H7 (cell line): ENCODE measurements around the gene NOS2. TPM values are rescaled to one million over a fixed set of nuclear protein-coding genes. Genes with fewer than 3 reads are reported as not detected.

Experiments
- DNase-seq: peaks from one replicate; pipeline ENCODE4 v3.0.0; 2012
- H3K27me3 ChIP-seq: 2 replicates; pipeline ENCODE4 v1.6.0; 2011; ENCODE audit warnings: mild to moderate bottlenecking, low read length; ENCODE audit not compliant: control insufficient read depth, insufficient read depth
- H3K36me3 ChIP-seq: replicated peaks from 2 replicates; pipeline ENCODE4 v1.5.1; 2011; ENCODE audit warnings: low read length; ENCODE audit not compliant: control insufficient read depth, insufficient read depth
- H3K4me3 ChIP-seq: 2 replicates; pipeline ENCODE4 v1.5.1; 2011; ENCODE audit warnings: low read depth, mild to moderate bottlenecking, control low read depth, low read length, moderate library complexity; ENCODE audit not compliant: insufficient read depth
- total RNA-seq: library from RNA; depleted of rRNA; stranded (reverse); fragments of >200 nt; shearing (Covaris generic); gene quantifications from 2 replicates; pipeline ENCODE4 v1.2.3, GENCODE V29; 2014

Gene NOS2
- total RNA-seq, 1 experiment from 2014 or later = 1.6 TPM

GRCh38 chr17:27808628-27809027 lies 8.3 kb upstream of the NOS2 start:
- H3K4me3 ChIP-seq = no peak overlapping the region
- H3K27me3 ChIP-seq = no peaks in the 10 kb centered on the region
- DNase-seq = peak; percentile 57
- no peaks in the 10 kb centered on the region for H3K36me3 ChIP-seq

- no peak for DNase-seq
- Histone ChIP-seq H3K4me3 (no peak overlapping the region), H3K36me3 (no peaks in the 10 kb centered on the region), H3K27me3 (no peaks in the 10 kb centered on the region)
Measured at GRCh38 chr17:27807567-27808470, 7.5 kb upstream of the NOS2 start.

DNA sequence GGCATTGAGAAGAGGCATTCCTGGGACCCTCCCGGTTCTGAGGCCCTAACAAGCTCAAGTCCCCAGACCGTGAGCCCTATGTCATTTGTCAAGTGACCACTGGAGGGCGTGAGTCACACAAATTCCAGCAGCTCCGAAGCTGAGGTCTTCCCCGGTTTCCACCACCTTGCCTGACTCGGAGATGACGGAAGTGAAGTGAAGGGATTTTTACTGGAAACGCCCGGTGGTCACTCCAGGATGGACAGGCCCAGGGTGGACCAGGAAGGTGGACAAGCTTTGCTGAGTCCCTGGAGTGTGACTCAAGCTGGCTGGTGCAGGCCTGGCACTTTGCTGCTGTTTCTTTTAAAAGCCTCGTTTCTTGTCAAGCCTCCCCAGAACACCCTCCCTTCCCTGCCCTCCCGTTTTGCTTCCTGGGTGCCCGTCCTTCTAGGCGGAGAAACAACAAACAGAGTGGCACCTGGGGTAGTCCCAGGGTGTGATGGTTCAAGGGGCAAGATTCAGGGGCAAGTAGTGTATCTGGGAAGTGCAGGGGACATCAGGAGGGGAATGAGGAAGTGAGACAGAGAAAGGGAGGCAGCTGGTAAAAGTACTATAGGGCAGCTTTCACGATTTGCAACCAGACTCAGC lies 5.3 kb upstream of the NOS2 start:
- Histone ChIP-seq H3K4me3 (peak overlapping the region; percentile 23), H3K27me3 (no peaks in the 10 kb centered on the region), H3K36me3 (no peaks in the 10 kb centered on the region)
- peak; percentile 87 for DNase-seq

- Histone ChIP-seq H3K27me3 (no peaks in the 10 kb centered on the region), H3K4me3 (no peak overlapping the region), H3K36me3 (no peaks in the 10 kb centered on the region)
- peak; percentile 62 for DNase-seq
Measured at GRCh38 chr17:27804113-27804512, 3.8 kb upstream of the NOS2 start.

DNA sequence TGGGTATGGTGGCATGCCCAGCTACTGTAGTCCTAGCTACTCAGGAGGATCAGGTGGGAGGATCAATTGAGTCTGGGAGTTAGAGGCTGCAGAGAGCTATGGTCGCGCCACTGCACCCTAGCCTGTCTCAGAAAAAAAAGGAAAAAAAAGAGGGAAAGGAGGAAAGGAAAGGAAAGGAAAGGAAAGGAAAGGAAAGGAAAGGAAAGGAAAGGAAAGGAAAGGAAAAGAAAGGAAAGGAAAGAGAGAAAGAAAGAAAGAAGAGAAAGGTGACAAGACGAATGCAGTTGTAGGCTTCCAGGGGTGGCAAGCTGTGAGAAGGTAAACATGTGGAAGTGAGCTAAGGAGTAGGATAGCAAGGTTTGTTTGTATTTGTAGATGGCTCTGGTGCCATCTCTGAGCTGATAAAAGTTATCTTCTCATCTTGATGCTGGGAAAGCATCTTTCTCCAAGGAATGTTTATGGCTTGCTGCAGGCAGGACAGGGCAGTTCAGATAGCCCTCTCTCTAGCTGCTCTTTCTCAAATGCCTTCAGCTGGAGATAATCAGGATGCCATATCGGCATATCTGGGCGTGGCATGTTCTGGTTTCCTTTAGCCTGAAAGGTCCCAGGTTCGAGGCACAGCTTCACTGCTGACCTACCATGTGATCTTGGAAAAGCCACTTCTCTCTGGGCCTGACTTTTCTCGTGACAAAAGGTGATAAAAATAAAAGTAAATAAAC lies 2.8 kb upstream of the NOS2 start:
- Histone ChIP-seq H3K36me3 (no peaks in the 10 kb centered on the region), H3K4me3 (no peak overlapping the region), H3K27me3 (no peaks in the 10 kb centered on the region)
- no peak for DNase-seq

- H3K27me3 ChIP-seq = no peaks in the 10 kb centered on the region
- no peak overlapping the region for H3K4me3 ChIP-seq
- H3K36me3 ChIP-seq = no peaks in the 10 kb centered on the region
- no peak for DNase-seq
Measured at GRCh38 chr17:27802033-27802432, 1.7 kb upstream of the NOS2 start.

DNA sequence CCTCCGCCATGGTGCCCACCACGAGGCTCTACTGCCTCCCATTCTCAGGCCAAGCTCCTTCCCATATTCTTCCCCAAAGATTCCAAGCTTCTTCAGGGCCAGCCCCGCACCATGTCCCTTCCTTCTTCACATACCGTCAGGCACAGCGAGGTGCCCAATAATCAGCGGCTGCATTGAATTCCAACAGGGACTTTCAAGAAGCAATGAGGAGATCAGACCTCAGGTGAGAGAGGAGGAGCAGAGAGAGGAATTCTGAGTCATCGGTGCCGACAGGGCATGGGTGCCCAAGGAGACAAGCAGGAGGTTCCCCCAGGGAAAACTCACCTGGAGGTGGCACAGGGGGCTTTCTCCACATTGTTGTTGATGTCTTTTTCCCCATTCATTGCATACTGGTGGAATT lies 2.0 kb downstream of the NOS2 start:
- no peak overlapping the region for H3K4me3 ChIP-seq
- peaks cover 11% of the 10 kb centered on the region for H3K27me3 ChIP-seq
- no peak for DNase-seq
- H3K36me3 ChIP-seq = no peaks in the 10 kb centered on the region

DNA sequence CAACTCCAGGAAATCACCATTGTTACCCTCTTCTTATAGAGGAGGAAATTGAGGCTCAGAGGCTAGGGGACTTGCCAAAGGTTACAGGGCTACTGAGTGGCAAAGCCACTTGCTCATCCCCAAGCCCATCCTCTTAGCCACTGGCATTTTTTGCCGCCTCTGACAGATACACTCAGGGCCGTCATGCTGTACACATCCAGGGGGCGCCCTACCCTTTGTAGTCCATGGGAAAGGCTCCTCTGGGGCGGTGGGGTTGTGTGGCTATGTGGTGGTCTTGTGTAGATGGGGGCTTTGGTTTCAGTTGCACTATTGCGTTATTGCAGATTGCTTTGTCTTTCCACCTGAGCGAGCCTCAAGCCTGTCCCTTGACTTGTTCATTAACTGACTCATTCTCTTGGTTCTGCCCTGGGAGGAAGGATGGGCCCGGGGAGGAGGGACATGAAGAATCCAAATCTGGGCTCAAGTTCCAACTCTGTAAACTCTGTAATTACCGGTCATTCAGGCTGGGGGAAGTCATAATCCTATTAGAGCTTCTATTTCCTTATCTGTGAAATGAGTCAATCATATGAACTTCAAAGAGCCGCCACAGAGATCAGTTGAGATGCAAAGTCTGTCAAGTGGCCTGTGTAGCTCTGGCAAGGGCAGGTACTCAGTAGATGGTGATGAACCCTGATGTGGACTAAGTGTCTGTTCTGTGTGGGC lies 2.8 kb downstream of the NOS2 start:
- H3K36me3 ChIP-seq = no peaks in the 10 kb centered on the region
- H3K27me3 ChIP-seq = peaks cover 19% of the 10 kb centered on the region
- H3K4me3 ChIP-seq = no peak overlapping the region
- no peak for DNase-seq

DNA sequence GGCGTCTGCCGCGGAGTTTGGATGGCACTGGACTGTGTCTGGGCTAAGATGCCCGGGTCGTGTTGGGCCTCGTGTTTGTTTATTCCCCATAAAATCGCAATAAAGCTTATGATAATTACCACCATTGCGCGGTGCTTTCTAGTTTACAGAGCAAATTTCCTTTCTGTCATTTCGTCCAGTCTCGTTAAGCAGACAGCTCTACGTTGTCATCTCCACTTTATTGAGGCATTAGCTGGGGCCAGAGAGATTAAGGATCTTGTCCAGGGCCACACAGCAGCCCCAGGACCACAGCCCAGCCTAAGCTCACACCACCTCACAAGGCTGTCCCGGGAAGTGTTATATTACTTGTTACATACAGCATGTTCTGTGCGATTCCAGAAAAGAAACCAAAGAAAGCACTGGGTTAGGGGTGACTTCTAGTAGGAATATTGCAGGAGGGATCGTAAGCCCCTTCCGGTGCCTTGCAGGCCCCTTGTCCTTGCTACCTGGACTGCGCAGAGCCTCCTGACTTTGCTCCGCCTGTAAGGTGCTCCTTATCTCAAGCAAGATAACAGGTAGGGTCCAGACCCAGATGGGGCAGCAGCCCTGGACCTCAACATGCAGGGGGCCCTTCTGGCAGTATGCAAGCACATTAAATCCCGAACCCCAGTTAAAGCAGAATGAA lies 6.3 kb downstream of the NOS2 start:
- Histone ChIP-seq H3K36me3 (no peaks in the 10 kb centered on the region), H3K27me3 (peaks cover 19% of the 10 kb centered on the region), H3K4me3 (peak overlapping the region; percentile 42)
- DNase-seq = no peak

DNA sequence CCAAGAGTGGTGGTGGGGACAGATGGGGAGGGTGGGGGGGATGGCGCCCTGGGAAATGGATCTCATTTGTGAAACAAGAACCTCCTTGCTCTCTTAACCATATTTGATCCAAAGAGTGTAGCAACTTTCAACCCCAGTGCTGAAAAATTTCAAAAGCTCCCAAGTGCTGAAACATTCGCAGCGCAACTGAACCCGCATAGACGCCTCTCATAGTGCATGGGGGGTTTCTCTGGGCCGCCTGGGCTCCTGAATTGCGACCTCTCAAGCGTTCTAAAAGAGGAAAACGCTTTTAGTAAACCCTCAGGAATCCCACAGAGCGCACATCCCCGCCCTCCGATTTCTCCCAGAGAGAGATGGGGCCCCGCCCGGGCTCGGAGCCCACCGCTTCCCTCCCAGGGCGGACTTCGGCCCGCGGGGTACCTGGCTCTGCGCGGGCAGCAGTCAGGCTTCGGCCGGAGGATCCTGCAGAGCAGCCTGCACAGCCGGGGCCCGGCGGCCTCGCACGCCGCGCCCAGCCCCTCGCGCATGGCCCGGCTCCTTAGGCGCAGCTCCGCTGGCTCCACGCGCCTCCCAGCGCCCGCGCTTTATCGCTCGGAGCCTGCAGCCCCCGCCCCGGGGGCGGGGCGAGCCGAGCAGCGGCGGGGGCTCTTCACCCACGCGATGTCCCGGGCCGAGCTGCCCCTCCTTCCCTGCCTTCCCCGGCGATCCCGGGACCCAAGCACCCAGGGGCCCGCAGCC lies 7.0 kb downstream of the NOS2 start:
- H3K27me3 ChIP-seq = peaks cover 19% of the 10 kb centered on the region
- peak overlapping the region; percentile 42 for H3K4me3 ChIP-seq
- peak; percentile 92 for DNase-seq
- no peaks in the 10 kb centered on the region for H3K36me3 ChIP-seq

- Histone ChIP-seq H3K36me3 (no peaks in the 10 kb centered on the region), H3K27me3 (peaks cover 19% of the 10 kb centered on the region), H3K4me3 (no peak overlapping the region)
- DNase-seq = no peak
Measured at GRCh38 chr17:27792095-27792494, 8.2 kb downstream of the NOS2 start.

DNA sequence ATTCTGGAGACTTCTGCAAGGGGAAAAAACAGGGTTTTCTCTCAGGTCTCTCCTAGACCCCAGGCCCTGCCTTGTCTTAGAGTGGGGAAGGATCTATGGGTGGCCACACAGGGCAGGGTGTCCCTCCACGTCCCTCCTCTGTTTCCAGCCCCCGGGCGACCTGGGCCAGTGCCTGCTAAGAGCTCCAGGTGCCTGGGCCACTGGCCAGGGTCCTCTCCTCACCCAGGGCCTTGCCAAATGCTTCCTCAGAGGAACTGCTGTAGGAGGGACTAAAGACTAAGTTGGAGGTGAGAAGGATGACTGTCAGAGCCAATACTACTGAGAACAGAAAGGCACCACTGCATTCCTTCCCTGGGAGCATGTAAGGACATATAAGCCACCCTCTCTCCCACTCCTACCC lies 11.4 kb downstream of the NOS2 start:
- no peak for DNase-seq
- peaks cover 13% of the 10 kb centered on the region for H3K27me3 ChIP-seq
- H3K4me3 ChIP-seq = no peak overlapping the region
- no peaks in the 10 kb centered on the region for H3K36me3 ChIP-seq

- no peak for DNase-seq
- Histone ChIP-seq H3K36me3 (no peaks in the 10 kb centered on the region), H3K4me3 (no peak overlapping the region), H3K27me3 (no peaks in the 10 kb centered on the region)
Measured at GRCh38 chr17:27783440-27784350, 16.6 kb downstream of the NOS2 start.
